Large intestine (tissue), 3 donors: ENCODE measurements around the gene EXOSC7. TPM values are rescaled to one million over a fixed set of nuclear protein-coding genes. Genes with fewer than 3 reads are reported as not detected.

ENCODE experiments used
- DNase-seq, 2 donors: peaks; one replicate each; pipeline versions ENCODE4 v3.0.0 to v3.0.0-alpha.2; 2013
- H3K27ac ChIP-seq: one replicate; pipeline ENCODE4 v1.5.1; 2013; ENCODE audit warnings: low read length
- H3K27me3 ChIP-seq: 2 replicates; pipeline ENCODE4 v1.6.1; 2013; ENCODE audit warnings: low read length; ENCODE audit not compliant: control insufficient read depth, insufficient read depth
- H3K36me3 ChIP-seq: 2 replicates; pipeline ENCODE4 v1.6.1; 2013; ENCODE audit warnings: low read length; ENCODE audit not compliant: control insufficient read depth, insufficient read depth
- H3K4me1 ChIP-seq: one replicate; pipeline ENCODE4 v1.6.1; 2013; ENCODE audit warnings: low read length; ENCODE audit not compliant: control insufficient read depth, insufficient read depth
- H3K4me3 ChIP-seq: one replicate; pipeline ENCODE4 v1.5.1; 2013; ENCODE audit warnings: low read length
- H3K9me3 ChIP-seq: one replicate; pipeline ENCODE4 v1.6.1; 2013; ENCODE audit warnings: mild to moderate bottlenecking, low read depth, low read length, moderate library complexity; ENCODE audit not compliant: control insufficient read depth
- WGBS: methylation state at CpG from one replicate; pipeline ENCODE4 v1.1.5; 2013; ENCODE audit warnings: low lambda C conversion rate; ENCODE audit not compliant: insufficient coverage; 5-methylcytosine and 5-hydroxymethylcytosine counted together
- polyA plus RNA-seq: library from polyadenylated mRNA; unstranded; fragments of 120-200 nt; gene quantifications from one replicate; pipeline ENCODE4 v1.2.1, GENCODE V29; 2013

Gene EXOSC7
- polyA plus RNA-seq, 1 donor: 38.1 TPM

DNA sequence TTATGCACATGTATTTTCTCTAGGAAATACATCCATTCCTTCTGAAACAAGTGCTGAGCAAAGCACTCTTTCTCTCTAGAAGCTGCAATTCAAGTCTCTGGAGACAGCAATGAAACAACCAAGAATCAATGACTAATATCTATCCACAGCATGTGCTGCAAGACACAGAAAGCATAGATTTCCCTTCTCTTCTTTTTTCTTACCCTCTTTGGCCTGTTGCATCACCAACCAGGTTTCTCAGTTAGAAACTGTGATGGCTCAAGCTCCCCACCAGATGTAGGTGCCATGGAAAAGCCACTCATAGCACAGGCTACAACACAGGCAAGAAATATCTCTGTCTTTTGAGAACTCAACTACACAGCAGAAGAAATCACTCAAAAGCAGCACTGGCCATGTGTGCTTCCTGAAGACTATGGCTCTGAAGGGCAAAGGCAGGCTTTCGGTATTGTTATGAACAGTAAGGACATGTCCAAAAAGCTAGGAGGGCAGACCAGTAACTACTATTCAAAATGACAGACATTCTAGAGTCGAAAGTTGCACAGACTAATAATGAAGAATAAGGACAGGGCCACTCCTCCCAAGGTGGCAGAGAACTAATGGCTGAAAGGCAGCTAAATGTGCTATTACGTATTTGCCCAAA is 15.5 kb upstream of the EXOSC7 start:
- no CpG with 5 or more reads among the region's 3 CpGs for WGBS
- H3K27me3 ChIP-seq: no peaks in the 10 kb centered on the region
- peak overlapping the region; percentile 49 for H3K27ac ChIP-seq
- no peaks in the 10 kb centered on the region for H3K9me3 ChIP-seq
- no peaks in the 10 kb centered on the region for H3K4me1 ChIP-seq
- H3K4me3 ChIP-seq: no peak overlapping the region
- H3K36me3 ChIP-seq: peaks cover 30% of the 10 kb centered on the region
- DNase-seq: no peak

DNA sequence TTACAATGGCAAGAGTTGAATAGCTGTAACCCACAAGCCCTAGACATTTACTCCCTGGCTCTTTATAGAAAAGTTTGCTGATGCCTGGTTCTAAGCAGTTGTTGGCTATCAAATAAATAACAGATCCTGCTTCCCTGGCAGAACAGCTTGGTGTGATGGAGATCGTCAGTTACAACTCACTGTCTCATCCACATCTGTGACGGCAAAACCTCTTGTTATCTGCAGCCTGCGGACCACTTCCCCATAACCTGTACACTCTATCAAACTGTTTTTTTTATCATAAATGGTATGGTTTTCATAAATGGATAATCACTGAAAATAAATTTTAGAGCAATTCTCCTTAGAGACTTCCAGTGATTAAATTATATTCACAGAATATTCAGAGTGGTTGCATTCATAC is 14.2 kb upstream of the EXOSC7 start:
- peaks cover 1% of the 10 kb centered on the region for H3K4me1 ChIP-seq
- H3K27ac ChIP-seq: no peak overlapping the region
- H3K9me3 ChIP-seq: no peaks in the 10 kb centered on the region
- H3K36me3 ChIP-seq: peaks cover 21% of the 10 kb centered on the region
- no peaks in the 10 kb centered on the region for H3K27me3 ChIP-seq
- no peak overlapping the region for H3K4me3 ChIP-seq
- WGBS: no CpG with 5 or more reads among the region's 3 CpGs
- no peak for DNase-seq

DNA sequence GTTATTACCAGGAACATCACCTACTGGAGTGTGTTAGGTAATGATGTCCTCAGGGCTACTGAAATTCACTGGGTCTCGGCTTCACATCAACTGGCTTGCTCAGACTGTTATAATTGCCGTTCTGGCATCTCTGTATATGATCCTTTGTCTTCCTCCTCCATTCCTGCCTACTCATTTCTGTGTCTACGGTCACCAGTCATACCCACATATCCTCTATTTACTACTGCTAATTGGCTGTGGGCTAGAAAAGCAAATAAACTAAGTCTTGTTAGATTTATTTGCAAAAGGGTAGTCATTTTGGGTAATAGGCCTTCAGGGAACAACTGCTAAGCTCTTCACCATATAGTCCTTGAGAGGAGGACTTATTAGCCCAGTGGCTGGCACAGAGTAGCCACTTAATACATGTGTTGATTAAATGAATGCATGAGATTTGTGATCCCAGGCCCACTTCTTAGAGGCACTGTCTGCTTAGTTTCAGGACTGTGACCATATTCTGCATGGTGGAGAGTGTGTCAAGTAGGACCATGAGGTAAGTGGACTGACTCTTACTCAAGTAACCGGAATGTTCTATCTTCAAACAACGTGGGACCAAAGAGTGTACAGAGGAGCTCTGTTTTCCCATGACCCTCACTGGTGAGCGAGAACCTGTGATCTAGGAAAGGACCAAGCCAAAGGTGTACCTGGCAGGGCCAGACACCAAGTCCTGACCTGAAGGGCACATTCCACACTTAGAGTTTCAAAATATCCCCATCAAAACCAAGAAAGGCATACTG is 13.2 kb upstream of the EXOSC7 start:
- Histone ChIP-seq H3K27me3 (no peaks in the 10 kb centered on the region), H3K9me3 (no peaks in the 10 kb centered on the region), H3K4me1 (peaks cover 5% of the 10 kb centered on the region), H3K4me3 (no peak overlapping the region), H3K36me3 (peaks cover 13% of the 10 kb centered on the region), H3K27ac (no peak overlapping the region)
- DNase-seq: no peak
- no CpG with 5 or more reads among the region's 6 CpGs for WGBS

DNA sequence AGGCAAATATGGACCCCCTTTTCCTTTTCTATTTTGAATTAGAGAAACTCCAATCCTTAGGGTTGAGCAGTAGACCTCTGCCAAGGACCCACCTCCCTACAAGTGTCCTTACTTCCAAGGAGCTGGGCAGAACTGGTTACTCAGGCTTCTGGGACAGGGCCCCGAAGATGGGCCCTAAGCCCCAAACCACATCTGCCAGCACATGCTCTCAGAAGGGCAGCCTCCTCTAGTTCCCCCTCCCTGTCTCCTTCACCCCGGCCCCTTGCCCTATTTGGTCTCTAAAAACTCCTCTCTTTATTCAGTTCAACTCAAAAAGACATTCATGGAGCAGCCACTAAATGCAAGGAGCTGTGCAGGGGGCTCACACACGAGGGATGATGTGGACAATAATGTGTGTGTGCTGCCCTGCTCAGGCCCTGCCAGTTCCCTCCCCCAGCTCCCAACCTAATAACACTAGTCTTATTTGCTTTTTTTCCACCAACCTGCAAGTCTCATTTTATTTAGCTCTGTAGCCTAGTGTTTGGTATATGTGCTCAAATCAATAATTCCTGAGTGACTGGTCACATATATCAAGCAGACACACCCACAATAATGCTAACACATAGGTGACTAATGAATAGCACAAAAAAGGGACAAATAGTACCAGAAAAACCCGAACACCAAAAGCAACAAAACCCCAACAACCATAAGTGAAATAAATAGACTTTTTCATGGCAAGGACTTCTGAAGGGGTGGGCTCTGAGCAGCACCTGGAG is 12.3 kb upstream of the EXOSC7 start:
- peaks cover 5% of the 10 kb centered on the region for H3K36me3 ChIP-seq
- WGBS: 100% methylated on average over 2 of the region's 4 CpGs
- no peaks in the 10 kb centered on the region for H3K9me3 ChIP-seq
- peaks cover 5% of the 10 kb centered on the region for H3K4me1 ChIP-seq
- H3K4me3 ChIP-seq: no peak overlapping the region
- no peaks in the 10 kb centered on the region for H3K27me3 ChIP-seq
- DNase-seq: no peak
- H3K27ac ChIP-seq: no peak overlapping the region

GRCh38 chr3:44965165-44965564 is 10.9 kb upstream of the EXOSC7 start:
- no peak overlapping the region for H3K4me3 ChIP-seq
- no peak for DNase-seq
- no peak overlapping the region for H3K27ac ChIP-seq
- H3K27me3 ChIP-seq: no peaks in the 10 kb centered on the region
- no peaks in the 10 kb centered on the region for H3K9me3 ChIP-seq
- H3K36me3 ChIP-seq: peaks cover 7% of the 10 kb centered on the region
- H3K4me1 ChIP-seq: peaks cover 12% of the 10 kb centered on the region
- WGBS: no CpG with 5 or more reads among the region's 3 CpGs

GRCh38 chr3:44966795-44967278 is 9.2 kb upstream of the EXOSC7 start:
- Histone ChIP-seq H3K9me3 (no peaks in the 10 kb centered on the region), H3K36me3 (peaks cover 7% of the 10 kb centered on the region), H3K4me1 (peaks cover 26% of the 10 kb centered on the region), H3K4me3 (no peak overlapping the region), H3K27me3 (no peaks in the 10 kb centered on the region), H3K27ac (peak overlapping the region; percentile 10)
- WGBS: 80% methylated on average over 1 of the region's 3 CpGs
- peak in 1 of 2 donors; percentile 54 for DNase-seq

DNA sequence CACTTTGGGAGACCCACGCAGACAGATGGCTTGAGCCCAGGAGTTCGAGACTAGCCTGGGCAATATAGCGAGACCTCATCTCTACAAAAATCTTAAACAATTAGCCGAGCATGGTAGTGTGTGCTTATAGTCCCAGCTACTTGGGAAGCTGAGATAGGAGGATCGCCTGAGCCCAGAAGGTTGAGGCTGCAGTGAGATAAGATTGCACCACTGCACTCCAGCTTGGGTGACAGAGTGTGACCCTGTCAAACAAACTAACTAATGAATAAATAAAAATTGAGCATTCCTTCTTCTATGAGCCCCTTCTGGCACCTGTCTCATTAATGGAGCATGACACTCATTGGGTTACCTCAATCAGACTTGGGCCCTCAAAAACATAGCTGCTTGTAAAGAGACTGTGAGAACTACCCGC is 7.6 kb upstream of the EXOSC7 start:
- Histone ChIP-seq H3K36me3 (peaks cover 7% of the 10 kb centered on the region), H3K27me3 (no peaks in the 10 kb centered on the region), H3K4me3 (no peak overlapping the region), H3K4me1 (peaks cover 39% of the 10 kb centered on the region), H3K9me3 (no peaks in the 10 kb centered on the region), H3K27ac (no peak overlapping the region)
- WGBS: no CpG with 5 or more reads among the region's 6 CpGs
- DNase-seq: no peak

DNA sequence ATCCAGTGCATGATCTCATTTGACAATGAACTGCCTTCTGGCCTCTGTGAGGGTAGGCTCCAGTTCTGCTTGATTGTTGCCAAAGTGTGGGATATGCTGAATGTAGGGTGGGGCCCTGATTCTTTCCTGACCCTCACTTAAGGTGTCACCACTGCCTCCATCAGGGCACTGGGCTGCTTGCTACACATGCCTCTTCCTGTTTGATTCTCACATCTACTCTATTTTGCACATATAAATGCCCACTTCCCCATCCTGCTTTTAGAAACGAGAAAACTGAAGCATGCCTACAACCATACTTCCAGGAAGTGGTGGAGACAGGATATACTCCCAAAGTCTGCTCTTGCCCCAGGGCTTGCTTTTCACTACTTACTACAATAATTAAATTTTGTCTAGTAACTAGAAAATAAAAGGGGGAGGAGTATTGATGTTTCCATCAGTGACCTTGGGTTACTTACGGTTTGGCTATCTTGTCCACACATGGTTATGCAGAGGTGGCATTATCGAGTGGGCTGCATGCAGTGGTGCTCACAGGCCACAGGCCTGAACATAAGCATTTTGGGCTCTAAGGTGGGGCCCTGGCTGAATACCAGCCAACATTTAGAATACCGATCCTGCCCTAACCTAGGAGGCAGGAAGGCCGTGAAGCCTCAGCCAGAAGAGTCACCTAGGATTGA is 6.8 kb upstream of the EXOSC7 start:
- no CpG with 5 or more reads among the region's 5 CpGs for WGBS
- H3K4me1 ChIP-seq: peaks cover 43% of the 10 kb centered on the region
- no peak overlapping the region for H3K27ac ChIP-seq
- peaks cover 7% of the 10 kb centered on the region for H3K36me3 ChIP-seq
- no peak for DNase-seq
- H3K9me3 ChIP-seq: no peaks in the 10 kb centered on the region
- H3K27me3 ChIP-seq: no peaks in the 10 kb centered on the region
- no peak overlapping the region for H3K4me3 ChIP-seq

- peaks cover 7% of the 10 kb centered on the region for H3K36me3 ChIP-seq
- no peak overlapping the region for H3K4me3 ChIP-seq
- H3K9me3 ChIP-seq: no peaks in the 10 kb centered on the region
- WGBS: no CpG with 5 or more reads among the region's 2 CpGs
- peaks cover 43% of the 10 kb centered on the region for H3K4me1 ChIP-seq
- no peaks in the 10 kb centered on the region for H3K27me3 ChIP-seq
- no peak for DNase-seq
- H3K27ac ChIP-seq: no peak overlapping the region
These were observed 6.2 kb upstream of the EXOSC7 start for GRCh38 chr3:44969828-44970179.

DNA sequence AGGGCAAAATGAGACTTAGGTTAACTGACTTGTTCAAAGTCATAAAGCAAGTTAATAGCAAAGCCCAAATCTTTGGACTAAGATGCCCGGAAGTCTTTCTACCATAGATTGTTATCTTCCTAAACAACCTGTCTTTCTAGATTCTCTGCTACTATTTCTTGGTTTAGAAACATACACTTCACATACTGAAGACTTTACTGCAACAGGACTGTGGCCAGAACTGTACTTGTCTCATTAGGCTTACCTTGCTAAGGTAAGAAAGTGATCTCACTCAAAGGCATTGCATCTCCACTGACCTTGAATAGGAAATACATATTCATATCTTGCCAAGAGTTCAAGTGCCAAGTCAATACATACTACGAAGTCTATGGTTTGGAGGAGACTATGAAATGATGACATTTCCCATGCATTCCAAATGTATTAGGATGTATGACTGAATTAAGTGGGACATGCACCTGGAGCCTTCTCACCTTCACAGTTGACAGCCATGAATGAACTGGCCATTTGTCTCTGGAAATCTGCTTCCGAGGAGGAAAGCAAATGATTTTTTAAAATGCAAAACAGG is 5.0 kb upstream of the EXOSC7 start:
- peak overlapping the region; percentile 51 for H3K27ac ChIP-seq
- H3K36me3 ChIP-seq: peaks cover 7% of the 10 kb centered on the region
- no peaks in the 10 kb centered on the region for H3K9me3 ChIP-seq
- DNase-seq: peak; percentile 31 to 65
- no CpG with 5 or more reads among the region's 3 CpGs for WGBS
- H3K27me3 ChIP-seq: no peaks in the 10 kb centered on the region
- peaks cover 43% of the 10 kb centered on the region for H3K4me1 ChIP-seq
- H3K4me3 ChIP-seq: no peak overlapping the region
